ENCODE results near the gene SLC9B1. TPM values are rescaled to one million over a fixed set of nuclear protein-coding genes. Genes with fewer than 3 reads are reported as not detected.
"Not testable (repeated sequence)": the region's sequence is repeated elsewhere in the genome, so short reads cannot be mapped to it uniquely, and the experiment has no call there.

SLC9B1 gene
- total RNA-seq, 1 experiment from 2014 or later, result not detected

- no peak for TF ChIP-seq CTCF (IDR thresholded peaks at IDR 0.05; ENCODE audit: unreplicated experiment)
- no TSS peak for BruUV-seq (replicated peaks)
- Mint-ChIP-seq H3K9me3 (ENCODE audit: low read depth, unreplicated experiment) (no peaks in the 10 kb centered on the region), H3K36me3 (ENCODE audit: insufficient read depth, unreplicated experiment) (peaks cover 8% of the 10 kb centered on the region), H3K4me1 (ENCODE audit: low read depth, unreplicated experiment) (peaks cover 8% of the 10 kb centered on the region), H3K27ac (ENCODE audit: unreplicated experiment) (no peak overlapping the region), H3K4me3 (ENCODE audit: low read depth, unreplicated experiment) (no peak overlapping the region), H3K27me3 (ENCODE audit: unreplicated experiment) (no peaks in the 10 kb centered on the region)
- no peak for DNase-seq
- CTCF ChIA-PET, result no interaction called here
- intact Hi-C loops (cut with micrococcal nuclease; ENCODE audit: unreplicated experiment), result no loop called here
Observed at GRCh38 chr4:102883278-102883677, 136.2 kb downstream of the SLC9B1 start.

GRCh38 chr4:102881343-102881742 is 138.2 kb downstream of the SLC9B1 start:
- DNase-seq, result no peak
- Mint-ChIP-seq H3K4me1 (ENCODE audit: low read depth, unreplicated experiment) (peaks cover 8% of the 10 kb centered on the region), H3K27ac (ENCODE audit: unreplicated experiment) (no peak overlapping the region), H3K27me3 (ENCODE audit: unreplicated experiment) (no peaks in the 10 kb centered on the region), H3K9me3 (ENCODE audit: low read depth, unreplicated experiment) (peaks cover 2% of the 10 kb centered on the region), H3K36me3 (ENCODE audit: insufficient read depth, unreplicated experiment) (peaks cover 9% of the 10 kb centered on the region), H3K4me3 (ENCODE audit: low read depth, unreplicated experiment) (no peak overlapping the region)
- intact Hi-C loops (cut with micrococcal nuclease; ENCODE audit: unreplicated experiment), result no loop called here
- no TSS peak for BruUV-seq (replicated peaks)
- no peak for TF ChIP-seq CTCF (IDR thresholded peaks at IDR 0.05; ENCODE audit: unreplicated experiment)
- CTCF ChIA-PET, result no interaction called here

- peaks cover 2% of the 10 kb centered on the region for H3K9me3 Mint-ChIP-seq (ENCODE audit: low read depth, unreplicated experiment)
- no peaks in the 10 kb centered on the region for H3K27me3 Mint-ChIP-seq (ENCODE audit: unreplicated experiment)
- intact Hi-C loops (cut with micrococcal nuclease; ENCODE audit: unreplicated experiment), result no loop called here
- peaks cover 9% of the 10 kb centered on the region for H3K36me3 Mint-ChIP-seq (ENCODE audit: insufficient read depth, unreplicated experiment)
- no peak overlapping the region for H3K27ac Mint-ChIP-seq (ENCODE audit: unreplicated experiment)
- CTCF ChIA-PET, result no interaction called here
- DNase-seq, result no peak
- H3K4me3 Mint-ChIP-seq (ENCODE audit: low read depth, unreplicated experiment), result no peak overlapping the region
- TF ChIP-seq CTCF (IDR thresholded peaks at IDR 0.05; ENCODE audit: unreplicated experiment), result no peak
- peaks cover 8% of the 10 kb centered on the region for H3K4me1 Mint-ChIP-seq (ENCODE audit: low read depth, unreplicated experiment)
- no TSS peak for BruUV-seq (replicated peaks)
Observed at GRCh38 chr4:102878901-102879300, 140.6 kb downstream of the SLC9B1 start.

GRCh38 chr4:102878349-102878748 is 141.2 kb downstream of the SLC9B1 start:
- H3K27ac Mint-ChIP-seq (ENCODE audit: unreplicated experiment); H3K4me3 Mint-ChIP-seq (ENCODE audit: low read depth, unreplicated experiment); H3K27me3 Mint-ChIP-seq (ENCODE audit: unreplicated experiment); H3K9me3 Mint-ChIP-seq (ENCODE audit: low read depth, unreplicated experiment); CTCF ChIA-PET; DNase-seq; H3K4me1 Mint-ChIP-seq (ENCODE audit: low read depth, unreplicated experiment); H3K36me3 Mint-ChIP-seq (ENCODE audit: insufficient read depth, unreplicated experiment); intact Hi-C loops (cut with micrococcal nuclease; ENCODE audit: unreplicated experiment); BruUV-seq (replicated peaks): not testable (repeated sequence)

GRCh38 chr4:102877477-102878106 is 141.9 kb downstream of the SLC9B1 start:
- H3K4me3 Mint-ChIP-seq (ENCODE audit: low read depth, unreplicated experiment); H3K9me3 Mint-ChIP-seq (ENCODE audit: low read depth, unreplicated experiment); BruUV-seq (replicated peaks); H3K27ac Mint-ChIP-seq (ENCODE audit: unreplicated experiment); H3K4me1 Mint-ChIP-seq (ENCODE audit: low read depth, unreplicated experiment); intact Hi-C loops (cut with micrococcal nuclease; ENCODE audit: unreplicated experiment); DNase-seq; H3K36me3 Mint-ChIP-seq (ENCODE audit: insufficient read depth, unreplicated experiment); CTCF ChIA-PET; H3K27me3 Mint-ChIP-seq (ENCODE audit: unreplicated experiment): not testable (repeated sequence)

Measured in Calu3 (cell line).